ENCODE measurements around the gene KCNJ6.

Gene KCNJ6

DNA sequence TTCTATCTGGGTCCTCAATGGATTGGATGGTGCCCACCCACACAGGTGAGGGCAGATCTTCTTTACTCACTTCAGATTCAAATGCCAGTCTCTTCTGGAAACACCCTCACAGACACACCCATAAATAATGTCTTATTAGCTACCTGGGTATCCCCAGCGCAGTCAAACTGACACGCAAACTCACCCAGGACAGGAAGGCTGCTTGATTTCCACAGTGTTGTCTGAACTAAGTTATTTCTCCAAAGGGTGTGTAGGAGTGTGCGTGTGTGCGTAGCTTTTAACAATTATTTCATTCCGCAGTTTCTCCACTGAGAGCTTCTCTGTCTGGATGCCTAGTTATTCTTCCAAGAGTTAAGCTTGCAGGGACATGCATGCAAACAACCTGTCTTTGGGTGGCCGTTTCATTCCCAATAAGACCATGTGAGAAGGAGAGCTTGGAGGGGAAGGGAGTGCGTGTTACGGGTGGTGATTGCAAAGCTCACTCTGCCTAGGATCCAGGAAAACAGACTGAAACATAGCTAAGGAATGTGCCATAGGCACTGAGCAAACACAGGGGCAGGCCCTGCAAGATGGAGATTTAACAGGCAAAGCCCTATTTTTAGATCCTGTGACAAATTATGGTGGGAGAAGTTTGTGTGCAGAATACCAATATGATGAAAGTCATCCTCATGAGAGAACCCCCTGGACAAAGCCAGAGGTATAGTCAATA lies 280.0 kb downstream of the KCNJ6 start:
- no peak for DNase-seq (ENCODE audit: low read depth, low spot score)
- no peak overlapping the region for H3K4me3 ChIP-seq (ENCODE audit: low read length)

DNA sequence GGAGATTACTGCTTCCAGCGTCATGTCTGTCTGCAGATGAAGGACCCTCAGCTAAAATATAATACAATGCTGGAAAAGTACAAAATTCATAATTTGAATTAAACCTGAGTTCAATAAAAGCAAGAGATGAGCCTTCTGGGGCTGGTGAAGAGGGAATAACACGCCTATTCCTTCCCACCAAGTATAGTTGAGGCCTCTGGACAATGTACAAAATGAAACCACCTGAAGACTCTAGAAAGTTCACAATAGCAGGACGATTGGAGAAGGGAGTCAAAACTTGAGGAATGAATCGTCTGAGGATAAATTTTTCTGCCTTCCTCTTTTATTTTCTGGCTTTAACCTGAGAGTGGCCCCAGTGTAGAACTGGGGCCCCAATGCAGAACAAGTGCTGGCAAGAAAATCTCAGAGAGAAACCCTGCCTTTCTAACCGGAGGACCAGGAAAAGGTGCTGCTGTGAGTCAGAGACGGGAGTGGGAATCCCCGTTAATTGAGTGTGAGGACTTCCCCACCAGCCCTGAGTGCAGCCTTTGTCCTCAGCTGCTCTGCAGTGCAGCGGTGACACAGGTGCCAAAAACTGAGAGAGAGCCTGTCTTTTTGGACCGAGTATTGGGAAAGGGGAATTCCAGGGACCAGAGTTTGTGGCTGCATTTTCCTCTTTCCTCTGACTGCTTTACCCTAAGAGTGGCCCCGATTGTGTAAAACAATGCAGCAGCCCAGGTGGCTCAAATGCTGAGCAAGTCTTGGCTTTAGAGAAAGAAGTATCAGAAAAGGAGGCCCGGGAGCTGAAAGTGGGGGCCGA lies 284.7 kb downstream of the KCNJ6 start:
- no peak for DNase-seq (ENCODE audit: low read depth, low spot score)
- no peak overlapping the region for H3K4me3 ChIP-seq (ENCODE audit: low read length)

DNA sequence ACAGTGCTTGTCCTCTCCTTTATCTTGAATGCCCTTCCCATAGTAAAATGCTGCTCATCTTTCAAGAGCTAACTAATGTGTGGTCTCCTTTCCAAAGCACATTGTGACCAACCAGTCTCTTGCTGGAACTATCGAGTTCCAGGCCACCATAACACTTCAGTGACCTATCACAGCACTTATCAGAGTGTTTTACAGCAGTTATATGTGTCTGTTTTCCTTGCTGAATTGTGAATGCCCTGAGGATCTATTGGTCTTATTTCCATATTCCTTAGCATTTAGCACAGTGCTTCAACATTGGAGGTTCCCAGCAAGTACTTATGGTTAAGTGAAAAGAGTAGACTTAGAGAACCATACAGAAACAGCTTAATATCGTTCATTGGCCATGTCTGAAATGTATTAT lies 285.4 kb downstream of the KCNJ6 start:
- no peak overlapping the region for H3K4me3 ChIP-seq (ENCODE audit: low read length)
- no peak for DNase-seq (ENCODE audit: low read depth, low spot score)

DNA sequence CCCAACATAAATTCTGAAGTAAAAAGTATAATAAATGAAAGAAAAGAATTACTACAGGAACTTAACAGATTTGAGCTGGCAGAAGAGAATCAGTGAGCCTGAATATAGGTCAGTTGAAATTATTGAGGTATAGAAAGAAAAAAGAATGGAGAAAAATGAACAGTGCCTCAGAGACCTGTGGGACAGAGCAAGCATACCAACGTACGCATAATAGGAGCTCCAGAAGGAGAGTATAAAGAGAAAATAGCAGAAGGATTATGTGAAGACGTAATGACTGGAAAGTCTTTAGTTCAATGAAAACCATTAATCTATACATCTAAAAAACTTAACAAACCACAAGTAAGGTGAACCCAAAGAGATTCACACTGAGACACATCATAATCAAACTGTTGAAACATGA lies 287.9 kb downstream of the KCNJ6 start:
- H3K4me3 ChIP-seq (ENCODE audit: low read length) = no peak overlapping the region
- no peak for DNase-seq (ENCODE audit: low read depth, low spot score)

DNA sequence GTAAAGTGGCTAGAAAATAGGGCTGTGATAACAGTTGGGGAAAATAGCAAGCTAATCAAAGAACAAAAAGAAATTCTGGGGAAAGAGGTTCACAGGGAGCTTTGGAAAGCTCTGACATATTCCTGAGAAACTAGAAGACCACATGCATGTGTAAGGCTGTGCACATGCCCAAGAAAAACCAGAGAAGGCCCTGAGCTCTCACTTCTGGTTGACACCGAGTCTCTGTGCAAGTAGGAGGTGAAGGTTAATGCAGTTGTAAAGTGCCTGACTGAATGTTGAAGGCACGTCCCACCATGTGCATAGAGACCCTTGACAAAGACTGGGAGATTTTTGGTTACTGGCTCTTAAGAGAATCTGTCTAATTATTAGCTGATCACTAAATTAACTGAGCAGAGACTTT lies 288.7 kb downstream of the KCNJ6 start:
- DNase-seq (ENCODE audit: low read depth, low spot score) = no peak

DNA sequence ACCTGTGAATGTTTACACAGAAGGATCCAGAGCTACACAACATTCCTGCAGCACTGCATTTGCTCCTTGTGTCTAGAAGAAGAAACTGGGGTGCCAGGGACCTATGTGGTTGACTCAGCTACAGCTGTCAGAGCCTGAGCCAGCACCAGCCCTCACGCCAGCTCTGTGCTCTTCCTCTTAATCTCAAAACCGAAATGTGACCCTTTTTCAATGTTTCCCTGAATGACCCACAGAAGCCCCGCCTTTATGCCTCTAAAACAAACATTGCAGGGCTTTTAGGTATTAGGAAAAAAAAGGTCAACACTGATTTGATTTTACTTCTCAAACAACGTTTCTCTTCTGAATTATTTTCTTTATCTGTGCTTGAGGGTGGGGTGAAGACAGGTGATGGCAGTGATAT lies 289.2 kb downstream of the KCNJ6 start:
- H3K4me3 ChIP-seq (ENCODE audit: low read length) = no peak overlapping the region
- DNase-seq (ENCODE audit: low read depth, low spot score) = no peak

More for the DNA sequence above, 288.7 kb downstream of the KCNJ6 start:
- no peak overlapping the region for H3K4me3 ChIP-seq (ENCODE audit: low read length)

DNA sequence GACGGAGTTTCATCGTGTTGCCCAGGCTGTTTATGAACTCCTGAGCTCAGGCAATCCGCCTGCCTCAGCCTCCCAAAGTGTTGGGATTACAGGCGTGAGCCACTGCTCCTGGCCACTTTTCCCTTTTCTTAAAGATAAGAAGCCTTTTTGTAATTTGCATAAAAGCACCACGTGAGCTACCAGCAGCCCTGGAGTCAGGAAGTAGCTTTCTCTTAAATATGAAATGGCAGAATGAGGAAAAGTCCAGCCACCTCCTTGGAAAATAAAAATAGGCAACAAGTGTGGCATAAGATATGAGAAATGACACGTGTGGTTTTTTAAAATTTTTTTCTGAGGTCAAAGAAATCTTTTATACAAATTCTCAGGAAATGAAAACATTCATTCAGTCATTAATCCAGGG lies 289.9 kb downstream of the KCNJ6 start:
- DNase-seq (ENCODE audit: low read depth, low spot score) = no peak
- no peak overlapping the region for H3K4me3 ChIP-seq (ENCODE audit: low read length)

DNA sequence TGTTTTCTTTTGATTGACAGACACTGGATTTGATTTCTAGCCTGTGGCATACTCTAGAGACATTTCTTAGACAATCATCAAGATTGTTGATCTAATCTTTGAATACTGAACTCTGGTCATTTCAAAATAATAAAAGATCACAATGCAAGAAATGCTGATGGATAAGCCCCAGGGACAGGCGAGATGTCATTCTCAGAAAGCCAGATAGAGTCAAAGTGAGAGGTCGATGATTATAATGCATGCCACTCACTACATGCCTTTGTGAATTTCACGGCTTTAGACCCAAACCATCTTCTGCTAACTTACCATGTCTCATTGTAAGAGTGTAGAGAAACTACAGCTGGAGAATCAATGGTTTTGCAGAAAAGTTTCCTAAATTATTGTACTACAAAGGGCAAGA lies 292.6 kb downstream of the KCNJ6 start:
- DNase-seq (ENCODE audit: low read depth, low spot score) = no peak
- H3K4me3 ChIP-seq (ENCODE audit: low read length) = no peak overlapping the region

DNA sequence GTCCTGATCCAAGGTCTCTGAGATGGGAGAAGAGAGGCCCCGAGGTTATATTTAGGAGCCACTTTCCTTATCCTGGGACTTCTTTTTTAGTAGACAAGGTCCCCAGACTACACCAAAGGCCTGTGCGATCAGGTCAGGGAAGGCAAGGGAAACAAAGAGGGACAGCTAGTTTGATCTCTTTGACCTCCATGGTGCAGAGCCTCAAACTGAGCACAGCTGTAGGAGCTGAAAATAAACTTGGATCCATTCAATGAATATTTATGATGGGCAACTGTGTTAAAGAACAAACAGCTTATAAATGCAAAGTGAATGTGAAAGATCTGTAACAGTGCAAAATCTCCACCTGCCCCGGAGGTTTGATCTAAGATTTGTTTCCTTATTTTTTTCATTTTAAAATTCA lies 293.1 kb downstream of the KCNJ6 start:
- no peak overlapping the region for H3K4me3 ChIP-seq (ENCODE audit: low read length)
- DNase-seq (ENCODE audit: low read depth, low spot score) = no peak

DNA sequence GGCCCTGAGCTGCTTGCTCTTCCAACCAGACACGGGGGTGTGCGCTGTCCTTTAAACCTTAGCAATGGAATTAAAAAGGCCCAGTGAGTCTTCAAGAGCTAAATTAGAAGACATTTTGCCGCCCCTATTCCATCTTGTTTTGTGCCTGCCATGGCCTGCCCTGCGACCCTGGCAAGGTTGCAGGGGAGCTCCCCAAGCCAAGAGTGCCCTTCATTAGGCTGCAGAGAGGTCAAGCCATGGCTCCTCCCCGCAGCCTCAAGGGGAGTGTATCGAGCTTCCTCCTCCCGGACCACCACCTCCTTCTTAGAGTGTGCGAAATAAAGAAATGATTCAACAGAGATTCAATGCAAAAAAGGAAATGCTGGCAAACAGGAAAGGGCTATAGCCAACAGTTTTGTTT lies 293.5 kb downstream of the KCNJ6 start:
- no peak for DNase-seq (ENCODE audit: low read depth, low spot score)
- H3K4me3 ChIP-seq (ENCODE audit: low read length) = no peak overlapping the region

DNA sequence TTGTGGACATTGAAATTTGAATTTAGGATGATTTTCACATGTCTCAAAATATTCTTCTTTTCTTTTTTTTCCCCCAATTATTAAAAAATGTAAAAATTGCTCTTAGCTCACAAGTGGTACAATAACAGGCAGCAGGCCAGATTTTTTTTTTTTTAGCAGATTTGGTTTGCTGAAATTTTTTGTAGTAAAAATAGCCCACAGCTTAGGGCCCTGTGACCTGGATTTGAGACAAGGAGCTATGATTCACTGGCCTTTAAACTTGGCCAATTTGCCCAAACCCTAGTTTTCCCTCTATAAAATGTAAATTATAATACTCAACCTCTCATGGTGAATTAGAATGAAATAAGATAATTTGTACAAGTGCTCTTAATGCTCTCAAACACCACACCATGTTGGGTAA lies 295.9 kb downstream of the KCNJ6 start:
- H3K4me3 ChIP-seq (ENCODE audit: low read length) = no peak overlapping the region

DNA sequence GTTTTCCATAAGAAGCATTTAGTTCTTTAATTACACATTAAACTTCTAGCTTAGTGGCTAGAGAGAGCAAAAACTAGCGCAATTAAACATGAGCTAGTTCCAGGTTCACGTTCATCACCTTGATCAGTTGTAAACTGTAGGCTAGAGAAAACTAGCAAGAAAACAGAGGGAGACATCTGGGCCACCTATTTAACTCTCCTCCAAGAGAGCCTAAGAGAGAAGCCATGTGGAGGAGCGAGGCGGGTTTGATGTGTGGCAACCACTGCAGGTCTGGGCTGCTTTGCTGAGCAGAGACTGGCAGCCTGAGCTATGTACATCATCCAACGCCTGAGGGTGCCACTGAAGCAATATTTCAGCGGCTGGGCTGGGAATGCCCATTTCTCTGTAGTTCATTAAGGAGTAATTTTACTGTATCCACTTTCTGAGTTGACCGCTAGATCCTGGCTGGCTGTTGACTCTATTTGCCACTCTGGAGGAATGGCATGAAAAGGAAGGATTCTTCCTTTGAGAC lies 296.7 kb downstream of the KCNJ6 start:
- H3K4me3 ChIP-seq (ENCODE audit: low read length) = no peak overlapping the region
- no peak for DNase-seq (ENCODE audit: low read depth, low spot score)

More for the DNA sequence above, 295.9 kb downstream of the KCNJ6 start:
- no peak for DNase-seq (ENCODE audit: low read depth, low spot score)

DNA sequence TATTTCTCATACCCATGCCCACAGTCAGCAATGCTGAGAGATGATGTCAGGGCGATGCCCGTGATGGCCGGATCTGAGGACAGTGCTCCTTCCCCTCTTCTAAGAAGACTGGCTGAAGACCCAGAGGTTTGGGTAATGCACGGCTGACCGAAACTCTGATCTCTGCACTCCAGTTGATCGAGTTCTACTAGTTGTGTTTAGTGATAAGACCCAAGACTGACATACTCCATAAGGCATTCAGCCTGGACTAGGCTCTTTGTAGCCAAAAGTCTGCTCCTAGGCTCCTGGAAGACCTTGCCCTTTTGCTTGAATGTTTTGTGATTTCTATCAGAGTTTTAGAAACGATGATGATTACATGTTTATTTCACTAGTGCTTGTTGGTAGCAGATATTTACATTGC lies 298.2 kb downstream of the KCNJ6 start:
- H3K4me3 ChIP-seq (ENCODE audit: low read length) = no peak overlapping the region
- no peak for DNase-seq (ENCODE audit: low read depth, low spot score)

DNA sequence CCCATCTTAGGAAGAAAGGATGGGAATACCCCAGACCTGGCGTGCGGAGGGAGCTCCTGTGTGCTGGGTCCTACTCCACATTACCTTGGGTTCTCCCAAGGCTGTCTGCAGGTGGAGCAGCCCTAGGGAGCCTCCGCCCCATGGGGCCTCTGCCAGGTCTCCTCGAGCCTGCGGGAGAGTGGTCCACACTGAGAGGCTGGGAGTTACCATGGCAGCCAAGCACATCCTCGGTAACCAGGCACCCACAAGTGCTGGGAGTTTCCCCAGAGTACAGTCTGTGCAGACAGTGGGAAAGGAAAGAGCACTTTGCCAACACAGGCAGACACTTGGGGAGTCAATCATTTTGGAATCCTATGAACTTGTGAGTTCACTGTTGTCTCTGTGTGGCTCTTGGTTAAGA lies 300.3 kb downstream of the KCNJ6 start:
- DNase-seq (ENCODE audit: low read depth, low spot score) = no peak
- H3K4me3 ChIP-seq (ENCODE audit: low read length) = no peak overlapping the region

DNA sequence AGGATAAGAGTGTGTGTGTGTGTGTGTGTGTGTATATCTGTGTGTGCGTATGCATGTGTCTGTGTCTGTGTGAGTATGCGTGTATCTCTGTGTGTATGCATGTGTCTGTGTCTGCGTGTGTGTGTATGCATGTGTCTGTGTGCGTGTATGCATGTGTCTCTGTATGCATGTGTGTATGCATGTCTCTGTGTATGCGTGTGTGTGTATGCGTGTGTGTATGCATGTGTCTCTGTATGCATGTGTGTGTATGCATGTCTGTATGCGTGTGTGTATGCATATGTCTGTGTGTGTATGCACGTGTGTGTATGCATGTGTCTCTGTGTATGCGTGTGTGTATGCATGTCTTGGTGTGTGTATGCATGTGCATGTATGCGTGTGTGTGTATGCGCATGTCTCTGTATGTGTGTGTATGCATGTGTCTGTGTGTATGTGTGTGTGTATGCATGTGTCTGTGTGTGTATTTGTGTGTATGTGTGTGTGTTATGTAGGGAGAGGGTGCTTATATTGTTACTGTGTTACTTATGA lies 301.8 kb downstream of the KCNJ6 start:
- H3K4me3 ChIP-seq (ENCODE audit: low read length) = no peak overlapping the region
- DNase-seq (ENCODE audit: low read depth, low spot score) = no peak

DNA sequence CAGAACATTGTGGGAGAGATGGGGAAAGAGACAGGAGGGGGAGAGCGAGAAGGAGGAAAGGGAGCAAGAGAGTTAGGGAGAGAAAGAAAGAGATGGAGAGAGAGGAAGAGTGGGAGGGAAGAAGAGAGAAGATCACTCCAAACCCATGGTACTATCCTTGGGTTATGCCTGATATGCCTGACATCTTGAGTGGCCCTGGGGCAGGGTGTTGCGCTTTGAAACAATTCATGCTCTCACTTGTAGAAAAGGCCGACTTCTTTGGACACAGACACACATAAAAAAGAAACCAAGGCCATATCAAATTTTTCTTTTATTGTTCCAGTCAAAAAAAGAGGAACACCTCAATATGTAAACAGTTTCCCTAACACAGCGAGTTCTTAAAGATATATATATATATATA lies 309.2 kb downstream of the KCNJ6 start:
- no peak overlapping the region for H3K4me3 ChIP-seq (ENCODE audit: low read length)
- no peak for DNase-seq (ENCODE audit: low read depth, low spot score)

DNA sequence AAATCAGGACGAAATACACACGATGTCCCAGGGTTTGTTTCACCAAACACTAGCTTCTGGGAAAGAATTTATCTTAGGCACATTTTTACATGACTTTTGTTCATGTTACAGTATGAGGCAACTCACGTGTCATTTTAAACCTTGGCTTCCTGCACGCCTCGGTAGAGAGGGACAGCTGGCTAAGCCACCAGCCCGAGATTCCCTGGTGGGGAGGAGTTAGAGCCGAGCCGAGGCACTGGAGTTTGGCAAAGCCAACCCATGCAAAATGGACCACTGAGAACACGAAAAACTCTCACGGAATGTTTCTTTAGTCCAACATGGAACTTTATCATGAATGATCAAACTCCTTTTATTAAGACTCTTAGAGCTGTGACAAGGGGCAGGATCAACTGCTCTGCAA lies 309.7 kb downstream of the KCNJ6 start:
- DNase-seq (ENCODE audit: low read depth, low spot score) = no peak
- no peak overlapping the region for H3K4me3 ChIP-seq (ENCODE audit: low read length)

DNA sequence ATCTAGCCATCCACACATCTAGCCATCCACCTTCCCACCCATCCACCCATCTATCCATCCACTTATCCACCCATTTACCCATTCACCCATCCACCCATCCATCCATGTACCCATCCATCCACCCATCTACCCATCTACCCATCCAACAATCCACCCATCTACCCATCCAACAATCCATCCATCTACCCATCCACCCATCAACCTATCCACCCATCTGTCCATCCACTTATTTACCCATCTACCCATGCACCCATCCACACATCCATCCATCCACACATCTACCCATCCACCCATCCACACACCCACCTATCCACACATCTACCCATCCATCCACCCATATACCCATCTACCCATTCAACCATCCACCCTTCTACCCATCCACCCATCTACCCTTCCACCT lies 311.3 kb downstream of the KCNJ6 start:
- DNase-seq (ENCODE audit: low read depth, low spot score) = no peak
- no peak overlapping the region for H3K4me3 ChIP-seq (ENCODE audit: low read length)

DNA sequence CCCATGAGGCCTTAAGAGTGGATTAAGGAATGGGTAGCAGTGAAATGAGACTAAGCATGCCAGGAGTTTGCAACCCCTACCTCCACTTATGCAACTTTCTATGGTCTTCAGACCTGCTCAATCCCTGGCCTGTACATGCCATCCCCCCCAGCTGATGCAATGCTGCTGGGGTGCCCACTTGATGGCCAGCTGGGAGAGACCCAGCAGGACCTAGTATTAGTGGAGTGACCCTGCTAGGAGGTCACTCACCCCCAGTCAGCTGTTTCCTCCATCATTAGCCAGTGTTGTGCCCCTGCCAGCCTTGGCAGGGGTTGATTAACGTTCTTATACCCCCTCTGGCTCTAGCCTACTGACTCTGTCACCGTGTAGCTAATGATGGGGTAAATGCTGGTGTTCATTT lies 313.1 kb downstream of the KCNJ6 start:
- DNase-seq (ENCODE audit: low read depth, low spot score) = no peak
- no peak overlapping the region for H3K4me3 ChIP-seq (ENCODE audit: low read length)

DNA sequence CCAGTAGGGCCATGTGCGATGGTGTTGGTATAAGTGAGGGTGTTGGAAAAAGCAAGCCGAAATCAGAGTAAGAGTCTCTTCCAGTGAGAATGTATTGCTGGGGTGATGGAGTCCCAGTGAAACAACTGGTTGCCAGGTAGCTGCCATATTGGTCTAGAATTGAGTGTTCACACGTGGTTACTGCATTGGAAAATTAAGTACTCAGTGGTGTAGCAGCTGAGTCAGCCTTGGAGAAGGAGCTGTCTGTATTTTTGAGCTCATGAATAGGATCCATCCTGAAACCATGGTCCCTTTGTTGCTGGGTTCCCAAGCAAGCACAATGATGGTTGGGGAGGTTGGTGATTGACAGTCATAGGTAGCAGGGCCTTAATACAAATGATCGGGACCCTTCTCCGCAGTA lies 314.3 kb downstream of the KCNJ6 start:
- H3K4me3 ChIP-seq (ENCODE audit: low read length) = no peak overlapping the region
- no peak for DNase-seq (ENCODE audit: low read depth, low spot score)

All from Jurkat, Clone E6-1 (cell line).